Measurements from ENCODE around the gene EPB41L4B.

EPB41L4B gene

DNA sequence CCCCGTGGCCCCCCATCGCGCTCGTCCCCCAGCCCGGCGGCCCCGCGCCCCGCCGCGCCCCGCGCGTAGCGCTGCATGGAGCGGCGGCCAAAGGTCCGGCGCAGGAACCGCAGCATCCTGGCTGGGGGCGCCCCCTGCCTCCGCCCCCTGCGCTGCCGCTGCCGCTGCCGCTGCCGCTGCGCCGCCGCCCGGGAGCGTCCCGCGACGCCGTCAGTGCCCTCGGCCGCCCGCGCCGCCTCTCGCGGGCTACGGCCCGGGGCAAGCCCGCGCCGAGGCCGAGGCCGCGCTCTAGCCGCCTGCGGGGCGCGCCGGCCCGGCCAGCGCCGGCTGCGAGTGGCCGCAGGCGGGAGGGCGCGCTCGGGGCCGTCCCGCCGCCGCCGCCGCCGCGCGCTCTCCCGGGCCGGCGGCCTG is 523 bp downstream of the EPB41L4B start:
- no peak for DNase-seq (ENCODE audit: low read depth)

DNA sequence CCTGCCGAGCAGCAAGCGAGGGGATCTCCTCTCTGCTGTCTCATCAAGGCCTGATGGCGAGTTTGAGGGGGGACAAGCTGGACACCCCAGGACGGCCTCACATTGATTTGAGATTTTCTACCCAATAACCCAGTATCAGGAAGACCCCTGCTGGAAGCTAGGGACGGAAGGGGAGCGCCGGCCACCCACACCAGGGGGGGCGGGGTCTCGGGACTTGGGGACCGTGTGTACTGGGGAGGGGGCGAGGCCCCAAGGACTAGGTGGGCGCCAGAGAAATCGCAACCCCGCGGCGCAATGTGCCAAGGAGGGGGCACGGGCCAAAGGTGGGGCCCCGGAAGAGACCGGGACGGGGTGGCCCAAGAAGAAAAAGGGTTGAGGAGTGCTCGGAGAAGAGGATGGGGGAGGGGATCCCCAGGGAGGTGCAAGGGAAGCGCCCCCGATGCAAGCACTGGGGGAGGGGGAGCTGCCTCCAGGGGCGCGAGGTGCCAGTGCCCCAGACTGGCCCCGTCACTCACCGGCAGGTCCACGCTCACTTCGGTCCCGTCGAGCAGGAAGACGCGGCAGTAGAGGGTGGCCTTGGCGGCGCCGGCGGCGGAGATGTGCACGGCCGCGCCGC is 1.1 kb downstream of the EPB41L4B start:
- DNase-seq (ENCODE audit: low read depth), result no peak

DNA sequence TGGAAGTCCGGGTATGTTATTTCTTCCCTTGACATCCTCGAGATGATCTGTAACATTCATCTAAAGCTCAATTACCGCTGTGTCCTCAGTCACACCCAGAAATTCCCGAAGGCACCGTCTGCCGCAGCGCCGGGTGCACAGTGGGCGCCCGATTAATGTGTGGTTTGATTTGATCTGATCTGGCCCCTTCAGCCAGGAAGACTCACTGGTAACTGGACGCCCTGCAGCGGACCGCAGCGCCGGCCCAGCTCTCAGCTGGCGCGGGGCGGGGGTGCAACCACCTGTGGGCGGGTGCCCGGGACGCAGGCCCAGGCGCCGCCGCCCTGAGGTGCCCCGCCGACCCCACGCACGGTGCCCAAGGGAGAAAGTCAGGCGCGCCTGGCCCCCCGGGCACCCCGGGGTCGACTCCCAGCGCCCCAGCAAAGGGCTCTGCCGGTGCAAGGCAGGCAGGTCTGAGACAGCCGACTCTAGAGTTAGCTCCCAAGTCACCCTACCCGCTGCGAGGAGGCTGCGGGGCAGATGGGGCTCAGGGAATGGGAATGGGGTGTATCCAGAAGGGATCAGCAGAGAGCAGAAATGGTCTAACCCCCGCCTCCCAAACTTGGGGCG is 1.7 kb downstream of the EPB41L4B start:
- DNase-seq (ENCODE audit: low read depth), result no peak

DNA sequence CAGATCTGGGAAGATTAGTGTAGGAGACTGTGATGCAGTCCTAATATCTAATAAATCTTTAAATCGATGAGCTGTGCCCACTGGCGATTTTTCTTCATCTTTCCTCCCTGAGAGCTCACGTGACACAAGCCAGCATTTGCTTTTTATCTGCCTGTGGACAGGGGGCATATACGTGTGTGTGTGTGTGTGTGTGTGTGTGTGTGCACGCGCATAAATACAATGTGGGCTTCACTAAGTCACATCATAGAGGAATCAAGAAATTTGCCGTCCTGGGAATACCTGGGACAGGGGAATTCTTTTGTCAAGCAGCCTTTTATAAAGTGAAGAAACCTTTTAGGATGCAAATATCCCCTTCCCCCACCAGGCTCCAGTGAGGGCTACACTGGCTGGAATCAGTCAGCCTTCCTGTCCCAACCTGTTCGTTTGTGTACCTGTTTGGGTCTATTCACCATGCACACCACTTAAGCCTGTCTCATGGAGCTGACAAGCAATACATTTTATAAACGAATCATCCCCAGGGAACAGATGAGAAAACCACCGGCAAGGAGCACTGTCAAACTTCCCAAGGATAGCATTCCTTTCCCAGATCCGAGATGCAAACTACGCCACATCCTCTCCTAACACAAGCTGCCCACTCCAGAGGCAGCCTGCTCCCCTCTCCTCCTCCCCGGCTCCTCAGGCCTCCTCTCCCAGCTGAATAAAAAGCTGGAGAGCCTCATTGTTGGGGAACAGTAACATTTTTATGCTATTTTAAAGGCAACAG is 2.7 kb downstream of the EPB41L4B start:
- DNase-seq (ENCODE audit: low read depth), result no peak

DNA sequence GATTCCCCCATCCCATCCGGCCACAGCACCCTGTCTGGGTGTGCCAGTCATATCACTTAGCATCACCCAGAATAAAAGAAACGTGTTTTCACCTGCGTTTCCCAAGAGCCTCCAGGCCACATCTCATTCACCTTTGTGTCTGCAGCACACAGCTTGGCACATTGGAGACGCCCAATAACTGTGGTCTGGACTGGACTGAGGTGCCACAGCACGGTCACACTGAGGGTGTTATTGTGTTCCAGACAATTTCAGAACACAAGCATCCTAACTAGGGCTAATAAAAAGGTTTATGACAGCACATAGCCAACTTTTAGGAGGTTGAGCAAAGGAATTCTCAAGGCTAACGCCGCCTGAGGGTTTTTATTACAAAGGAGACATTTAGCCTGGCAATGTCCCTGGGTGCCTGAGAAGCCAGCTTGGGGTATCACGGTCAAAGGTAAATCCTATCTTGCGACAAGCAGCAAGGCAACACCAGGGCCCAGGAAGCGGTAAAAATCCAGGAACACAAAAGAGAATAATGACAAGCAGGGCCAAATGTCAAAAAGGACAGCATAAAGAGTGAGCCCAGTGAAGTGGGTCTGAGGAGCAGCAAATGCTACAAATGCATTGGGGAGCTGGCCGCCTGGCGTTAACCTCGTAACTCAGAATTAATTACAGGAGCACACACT is 3.4 kb downstream of the EPB41L4B start:
- DNase-seq (ENCODE audit: low read depth), result no peak

DNA sequence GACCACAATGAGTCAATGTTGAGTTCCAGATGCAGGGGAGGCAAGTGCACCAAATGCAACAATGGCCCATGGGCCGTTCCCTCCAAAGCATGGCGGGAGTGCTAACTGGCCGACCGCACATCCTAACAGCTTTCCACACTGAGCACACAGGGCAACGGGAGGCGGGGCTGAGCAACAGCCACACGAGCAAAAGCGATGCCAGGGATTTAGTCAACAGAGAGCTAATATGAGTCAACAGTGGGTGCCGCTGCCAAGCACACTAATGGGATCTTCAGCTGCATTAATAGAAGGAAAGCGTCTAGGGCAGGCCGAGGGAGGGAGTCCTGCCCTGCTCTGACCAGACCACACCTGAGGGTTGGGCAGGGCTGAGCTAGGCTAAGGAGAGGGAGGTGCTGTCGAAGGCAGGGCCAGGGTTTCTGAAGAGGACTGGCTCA is 4.6 kb downstream of the EPB41L4B start:
- DNase-seq (ENCODE audit: low read depth), result no peak

DNA sequence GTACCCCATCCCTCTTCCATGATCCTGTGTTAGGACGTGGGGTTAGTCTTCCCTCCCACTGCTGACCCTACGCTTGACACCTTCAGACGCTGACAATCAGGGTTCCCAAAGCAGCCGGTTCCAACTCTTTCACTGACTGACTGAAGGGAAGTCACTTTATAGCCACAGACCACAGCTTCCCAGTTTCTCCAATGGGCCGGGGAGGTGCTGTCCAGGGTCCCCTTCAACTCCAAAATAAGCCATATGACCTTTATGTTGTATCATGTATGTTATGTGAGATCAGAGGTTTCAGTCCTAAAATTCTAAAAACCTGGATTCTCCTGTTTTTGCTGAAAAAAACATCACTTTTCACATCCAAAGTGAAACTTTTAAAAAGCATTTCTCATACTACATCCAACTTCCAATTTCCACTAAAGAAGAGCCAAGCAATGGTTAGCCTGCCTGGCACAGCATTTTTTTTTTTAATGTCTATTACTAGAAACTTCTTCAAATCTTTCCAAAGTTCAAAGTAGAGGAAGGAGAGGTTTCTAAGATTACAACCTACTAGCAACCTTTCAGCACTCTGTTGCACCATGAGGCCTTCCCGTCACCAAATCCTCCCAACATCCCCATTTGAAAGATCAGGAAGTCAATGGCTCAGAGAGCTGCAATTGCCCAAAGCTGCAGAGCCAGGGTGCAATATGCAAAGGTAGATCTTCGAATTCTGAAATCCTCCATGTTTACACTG is 5.2 kb downstream of the EPB41L4B start:
- no peak for DNase-seq (ENCODE audit: low read depth)

DNA sequence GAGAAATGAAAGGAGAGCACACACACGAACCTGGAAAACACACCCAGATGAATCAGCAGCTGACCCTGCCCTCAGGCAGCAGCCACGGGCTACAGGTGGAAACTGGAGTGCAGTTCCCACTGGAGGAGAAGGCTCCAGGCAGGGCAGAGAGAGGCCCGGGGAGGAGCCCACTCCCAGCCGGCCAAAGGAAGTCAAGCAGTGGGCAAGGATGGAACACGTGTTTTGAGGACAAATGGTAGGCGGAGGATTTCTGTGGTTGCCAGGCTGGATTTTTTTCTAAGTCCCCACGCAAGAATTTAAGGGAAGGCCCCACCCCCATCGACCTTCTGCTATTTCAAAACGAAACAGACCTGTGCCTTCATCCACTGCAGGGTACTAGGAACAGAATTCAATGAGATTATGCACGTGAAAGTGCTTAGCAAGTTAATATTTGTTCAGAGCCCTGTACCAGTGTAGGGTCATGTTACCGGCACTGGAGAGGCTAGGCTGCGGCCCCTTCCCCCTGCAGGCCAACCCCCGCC is 6.8 kb downstream of the EPB41L4B start:
- DNase-seq (ENCODE audit: low read depth), result no peak

DNA sequence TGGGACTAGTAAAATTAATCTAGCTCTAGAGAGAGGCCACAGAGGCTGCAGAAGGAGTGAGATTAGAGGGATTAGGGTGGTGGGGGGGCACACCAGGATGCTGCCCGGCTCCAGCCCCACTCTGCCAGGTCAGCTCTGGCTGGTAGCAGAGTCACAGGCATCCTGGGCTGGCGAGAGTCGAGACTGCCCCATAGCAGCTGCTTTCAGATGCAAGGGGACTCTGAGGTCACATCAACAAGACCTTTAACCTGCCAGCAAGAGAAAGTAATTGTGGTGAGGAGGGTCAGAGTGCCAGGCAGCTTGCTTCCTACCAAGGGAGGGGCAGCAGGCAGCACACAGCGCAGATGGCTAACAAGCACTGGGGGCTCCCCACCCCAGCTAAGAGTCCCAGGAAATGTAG is 7.5 kb downstream of the EPB41L4B start:
- no peak for DNase-seq (ENCODE audit: low read depth)

DNA sequence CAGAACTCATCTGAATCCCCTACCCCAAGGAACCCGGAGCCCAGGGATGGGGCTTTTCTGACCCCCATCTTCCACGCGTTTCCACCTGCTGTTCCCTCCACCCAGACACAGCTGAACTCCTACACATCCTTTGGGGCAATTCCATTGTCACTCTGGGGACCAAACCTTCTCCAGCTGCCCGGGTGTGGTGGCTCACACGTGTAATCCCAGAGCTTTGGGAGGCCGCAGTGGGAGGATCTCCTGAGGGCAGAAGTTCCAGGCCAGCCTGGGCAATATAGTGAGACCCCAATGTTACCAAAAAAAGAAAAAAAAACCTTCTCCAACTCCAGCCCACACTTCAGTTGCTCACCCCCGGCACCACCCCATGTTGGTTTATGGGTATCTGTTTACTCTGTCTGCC is 8.1 kb downstream of the EPB41L4B start:
- DNase-seq (ENCODE audit: low read depth), result no peak

DNA sequence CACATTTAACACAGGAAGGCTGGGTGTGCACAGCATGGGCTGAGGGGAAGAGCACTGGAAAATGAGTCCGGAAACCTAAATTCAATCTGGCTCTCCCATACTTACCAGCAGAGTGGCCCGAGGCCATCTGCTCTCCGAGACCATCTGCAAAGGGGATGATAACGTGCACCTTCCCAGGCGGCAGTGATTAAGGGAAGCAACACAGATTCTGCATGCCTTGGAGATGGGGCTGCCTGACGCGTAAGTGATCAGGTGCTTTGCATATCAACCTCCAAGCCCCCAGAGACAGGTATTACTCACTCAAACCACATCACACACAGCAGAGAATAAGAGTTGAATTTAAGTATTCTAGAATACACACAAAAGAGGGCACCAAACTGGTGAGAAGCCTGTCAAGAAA is 9.1 kb downstream of the EPB41L4B start:
- no peak for DNase-seq (ENCODE audit: low read depth)

DNA sequence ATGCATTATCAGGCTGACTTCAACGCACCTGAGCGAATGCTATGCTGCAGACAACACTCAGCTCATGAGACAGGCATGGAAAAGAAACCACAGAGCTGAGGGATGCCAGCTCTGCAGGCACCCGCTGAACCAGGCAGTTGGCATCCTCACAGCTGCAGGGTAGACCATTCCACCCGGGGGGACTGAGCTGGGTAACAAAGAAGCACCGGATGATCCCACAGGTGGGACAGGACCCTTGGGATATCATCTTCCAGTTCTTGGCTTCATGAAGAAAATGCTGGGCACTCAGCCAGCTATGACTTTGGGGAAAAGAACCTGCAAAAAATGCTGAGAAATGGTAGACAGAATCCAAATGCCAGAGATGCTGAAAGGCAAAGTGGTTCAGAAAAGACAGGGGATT is 9.6 kb downstream of the EPB41L4B start:
- DNase-seq (ENCODE audit: low read depth), result no peak

DNA sequence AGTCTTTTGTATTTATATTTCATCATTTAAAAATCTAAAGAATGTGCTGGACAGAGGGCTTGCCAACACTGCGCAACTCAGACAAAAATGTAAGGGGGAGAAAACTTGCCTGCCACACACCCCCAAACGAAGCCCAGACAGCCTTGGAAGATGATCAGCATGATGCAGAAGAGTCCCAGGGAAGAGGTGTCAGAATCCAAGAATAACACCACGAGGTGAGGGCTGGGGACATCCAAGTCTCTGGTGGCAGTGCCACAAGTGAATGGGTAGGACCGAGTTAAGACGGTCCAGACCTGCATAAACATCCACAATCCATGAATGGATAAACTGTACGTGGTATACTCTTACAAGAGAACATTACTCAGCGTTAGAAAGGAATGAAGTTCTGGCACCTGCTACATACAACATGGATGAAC is 10.4 kb downstream of the EPB41L4B start:
- no peak for DNase-seq (ENCODE audit: low read depth)

DNA sequence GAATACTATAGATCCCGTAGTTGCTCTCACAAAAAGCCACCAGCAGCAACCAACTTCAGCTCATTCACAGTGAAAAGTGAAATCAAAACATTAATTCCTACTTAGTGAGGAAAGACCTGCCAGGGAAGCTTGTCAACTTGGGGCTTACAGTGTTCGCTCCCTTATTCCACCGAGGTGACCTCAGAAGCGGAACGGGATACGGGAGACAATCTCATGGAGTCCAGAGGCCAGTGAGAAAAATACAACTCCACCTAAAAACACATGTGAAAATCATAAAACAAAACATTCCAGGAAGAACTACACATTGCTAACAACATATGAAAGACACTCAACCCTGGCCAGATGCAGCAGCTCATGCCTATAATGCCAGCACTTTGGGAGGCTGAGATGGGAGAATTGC is 11.6 kb downstream of the EPB41L4B start:
- no peak for DNase-seq (ENCODE audit: low read depth)

DNA sequence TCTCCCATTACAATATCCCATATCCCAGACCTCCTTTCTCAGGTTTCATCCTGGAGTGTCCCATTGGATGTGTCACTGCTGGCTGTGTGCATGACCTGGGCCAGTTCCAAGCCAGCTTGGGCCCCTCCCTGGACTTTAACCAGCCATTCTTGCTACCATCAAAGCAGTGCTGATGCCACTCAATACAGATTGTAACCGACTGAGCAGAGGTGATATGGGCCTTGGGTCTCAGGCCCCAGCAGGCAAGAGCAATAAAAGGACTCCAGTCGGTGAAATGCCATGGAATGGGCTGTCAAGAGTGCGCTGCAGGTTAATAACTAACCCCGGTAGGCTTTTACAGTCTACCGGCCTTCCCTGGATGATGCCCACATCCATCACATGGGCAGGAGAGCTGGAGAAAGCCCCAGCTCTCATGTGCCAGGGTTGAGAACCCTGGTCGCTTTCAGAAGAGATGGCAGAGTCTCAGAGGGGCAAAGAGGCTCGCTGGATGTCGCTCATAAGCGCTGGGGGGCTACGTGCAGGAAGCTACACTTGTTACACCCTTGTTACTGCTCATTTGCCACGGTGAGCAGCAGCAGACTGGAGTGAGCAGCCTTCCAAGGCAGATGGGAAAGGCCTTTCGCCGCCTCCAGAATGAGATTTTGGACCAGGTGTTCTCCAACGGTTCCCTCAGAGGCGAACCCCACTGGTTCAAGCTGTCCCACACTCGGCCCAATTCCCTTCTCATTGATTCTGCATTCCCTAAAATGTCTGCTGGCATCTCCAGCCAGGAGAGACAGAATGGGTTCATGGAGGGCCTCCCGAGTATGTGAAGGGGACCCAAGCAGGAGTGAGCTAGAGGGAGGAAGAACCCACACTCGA is 13.2 kb downstream of the EPB41L4B start:
- DNase-seq (ENCODE audit: low read depth), result no peak

DNA sequence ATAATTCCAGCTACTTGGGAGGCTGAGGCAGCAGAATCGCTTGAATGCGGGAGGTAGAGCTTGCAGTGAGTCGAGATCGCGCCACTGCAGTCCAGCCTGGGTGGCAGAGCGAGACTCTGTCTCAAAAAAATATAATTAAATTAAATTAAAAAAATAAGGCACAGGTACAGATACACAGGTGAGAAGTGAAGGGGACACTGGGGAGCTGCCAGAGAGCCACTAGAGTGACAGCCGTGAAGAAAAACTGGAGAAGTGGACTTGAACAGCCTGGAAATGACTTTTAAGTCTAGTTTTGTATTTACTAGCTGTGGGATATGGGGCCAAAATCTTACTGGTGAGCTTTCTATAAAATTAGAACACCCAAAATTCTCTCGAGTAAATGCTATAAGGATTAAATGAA is 15.1 kb downstream of the EPB41L4B start:
- DNase-seq (ENCODE audit: low read depth), result no peak

DNA sequence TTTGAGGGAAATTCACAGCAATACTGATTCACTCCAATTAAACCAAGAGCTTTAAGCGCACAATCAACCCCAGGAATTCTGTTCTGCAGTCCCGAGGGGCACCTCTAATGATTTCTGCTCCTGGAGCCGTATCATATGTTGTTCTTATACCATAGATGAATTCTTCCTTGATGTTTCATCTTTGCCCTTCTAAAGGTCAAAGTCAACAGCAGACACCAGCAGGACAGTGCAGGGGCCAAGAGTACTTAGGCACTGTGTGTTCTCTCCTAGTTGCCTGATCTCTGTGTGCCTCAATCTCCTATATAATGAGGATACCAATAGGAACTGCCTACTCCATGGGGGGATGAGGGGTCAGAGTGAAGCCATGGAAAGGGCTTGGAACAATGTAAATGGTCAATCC is 16.5 kb downstream of the EPB41L4B start:
- no peak for DNase-seq (ENCODE audit: low read depth)

DNA sequence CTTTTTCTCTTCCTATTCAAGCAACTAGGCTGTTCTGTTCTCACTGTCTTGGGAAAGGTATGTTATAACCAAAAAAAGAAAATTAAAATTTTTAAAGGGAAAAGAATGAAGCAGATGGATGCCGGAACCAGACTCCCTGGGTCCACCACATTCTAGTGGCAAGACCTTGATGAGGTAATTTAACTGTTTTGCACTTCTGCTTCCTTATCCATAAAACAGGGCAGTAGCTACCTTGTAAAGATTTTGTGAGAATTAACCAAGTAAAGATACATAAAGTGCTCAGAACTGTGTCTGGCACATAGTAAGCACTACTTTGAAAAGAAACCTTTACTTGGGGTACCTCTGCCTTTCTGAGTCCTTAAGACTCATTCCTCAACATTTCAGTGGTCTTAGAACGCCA is 17.0 kb downstream of the EPB41L4B start:
- DNase-seq (ENCODE audit: low read depth), result no peak

DNA sequence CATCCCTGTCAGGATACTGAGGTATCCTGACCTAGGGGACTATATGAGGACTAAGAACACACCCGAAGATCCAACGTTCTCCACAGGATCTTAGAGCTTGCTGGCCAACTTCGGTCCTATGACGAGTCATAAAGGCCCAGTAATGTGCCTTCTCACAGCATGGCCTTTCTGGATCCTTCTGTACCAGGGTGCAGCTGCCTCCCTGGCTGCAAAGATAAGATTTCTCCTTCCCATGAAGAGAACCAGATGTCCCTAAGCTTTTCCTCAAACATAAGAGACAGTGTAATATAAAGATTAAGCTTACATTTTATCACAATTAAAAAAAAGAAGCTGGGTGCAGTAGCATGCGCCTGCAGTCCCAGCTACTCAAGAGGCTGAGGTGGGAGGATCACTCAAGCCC is 18.3 kb downstream of the EPB41L4B start:
- DNase-seq (ENCODE audit: low read depth), result no peak

DNA sequence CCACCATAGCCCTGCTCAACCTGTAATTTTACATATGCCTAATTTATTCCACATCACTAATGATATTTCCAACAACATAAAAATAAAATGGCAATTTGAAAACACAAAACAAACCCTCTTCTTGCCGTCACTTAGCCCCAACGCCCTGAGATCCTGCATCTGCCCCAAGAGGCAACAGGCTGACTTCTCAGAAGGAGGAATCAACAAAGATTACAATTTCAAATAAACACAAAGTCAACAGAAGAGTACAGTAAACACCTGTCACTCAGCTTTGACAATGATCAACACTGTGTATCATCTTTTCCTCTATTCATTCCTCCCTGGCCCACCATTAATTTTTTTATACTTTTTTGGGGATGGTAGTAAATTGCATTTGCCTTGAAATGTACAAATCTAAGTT is 19.8 kb downstream of the EPB41L4B start:
- DNase-seq (ENCODE audit: low read depth), result no peak

DNA sequence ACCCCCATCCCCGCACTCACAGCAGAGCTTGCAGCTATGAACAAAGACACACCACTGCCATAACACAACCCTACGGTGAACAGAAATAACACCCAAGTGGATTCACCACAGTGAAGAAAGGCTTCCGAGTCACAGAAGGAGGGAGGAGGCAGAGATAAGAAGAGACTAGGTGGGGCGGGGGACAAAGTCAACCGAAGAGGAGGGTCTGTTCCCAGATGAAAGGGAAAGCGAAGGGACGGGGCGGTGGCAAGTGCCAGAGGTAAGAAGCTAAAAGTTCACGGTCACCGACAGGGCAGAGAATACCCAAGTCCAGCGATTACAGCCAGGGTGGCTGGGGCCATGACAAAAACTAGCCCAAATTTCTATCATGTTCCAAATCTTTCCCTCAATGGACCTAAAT is 21.0 kb downstream of the EPB41L4B start:
- no peak for DNase-seq (ENCODE audit: low read depth)
